ENCODE data around the gene MYO5A. TPM values are rescaled to one million over a fixed set of nuclear protein-coding genes. Genes with fewer than 3 reads are reported as not detected.

Gene MYO5A
- total and polyA plus RNA-seq, 2 donors (not counting 3 experiments of a cell fraction or from before 2014, with no cell fraction given) = 31.9 to 91.9 TPM

DNA sequence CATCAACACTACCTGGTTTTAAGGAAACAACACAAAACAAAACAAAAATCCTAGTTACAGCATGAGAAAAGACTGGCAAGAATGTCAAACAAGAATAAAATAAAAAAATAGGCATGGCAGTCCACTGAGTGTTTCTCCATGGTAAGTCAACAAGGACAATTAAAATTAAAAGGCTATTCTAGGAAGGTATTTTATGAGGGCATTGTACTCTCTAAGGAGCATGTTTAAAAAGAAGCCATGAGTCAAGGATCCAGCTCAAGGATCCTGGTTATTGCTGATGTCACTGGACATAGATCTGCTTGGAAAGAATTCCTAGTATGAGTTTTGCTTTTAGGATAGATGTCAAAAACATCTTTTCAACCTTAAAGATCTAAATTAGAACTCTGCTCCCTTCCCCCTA is 106.7 kb downstream of the MYO5A start:
- no peak overlapping the region for H3K9ac ChIP-seq (replicated peaks; ENCODE audit: extremely low read depth, insufficient read depth, low read length)
- H3K4me2 ChIP-seq (ENCODE audit: insufficient read depth, low read length) = no peak overlapping the region
- H3K4me1 ChIP-seq (ENCODE audit: control insufficient read depth, extremely low read depth, insufficient read depth, low read length) = peaks cover 37% of the 10 kb centered on the region
- H3K36me3 ChIP-seq (ENCODE audit: control insufficient read depth in 2 of 2, extremely low read depth in 1 of 2, insufficient read depth in 2 of 2, low read length in 2 of 2) = peaks cover 2 to 3% of the 10 kb centered on the region in 2 experiments
- no peak for DNase-seq (ENCODE audit: low read depth, low spot score)
- H2AFZ ChIP-seq (ENCODE audit: low read depth, low read length) = no peak overlapping the region
- no peaks in the 10 kb centered on the region for H3K27me3 ChIP-seq (ENCODE audit: control insufficient read depth in 2 of 2, insufficient read depth in 2 of 2, low read length in 2 of 2)
- dilution Hi-C loops (cut with MboI; ENCODE audit: extremely low pct_ligation_motif_present, low sequenced_read_pairs) = no loop called here
- TF ChIP-seq GATA2 (IDR thresholded peaks at IDR 0.05; ENCODE audit: insufficient read depth, insufficient read length, low read depth, low read length) = no peak
- no peak for TF ChIP-seq MYC (IDR thresholded peaks at IDR 0.05; ENCODE audit: low read depth, low read length)
- TF ChIP-seq FOS (IDR thresholded peaks at IDR 0.05; ENCODE audit: borderline replicate concordance, insufficient read depth, low read length) = no peak
- TF ChIP-seq POLR2A (IDR thresholded peaks at IDR 0.05; ENCODE audit: low read depth, low read length) = no peak
- no peak for TF ChIP-seq POLR2AphosphoS5 (IDR thresholded peaks at IDR 0.05; ENCODE audit: insufficient read depth, low read depth, low read length)
- ChIA-PET POLR2A (no interaction called here), CTCF (interaction anchor here (1.0 kb wide), 1 partner anchor 16 kb away, joined by 3 read pairs; no protein-coding TSS in a partner anchor)
- peaks cover 7% of the 10 kb centered on the region for H3K79me2 ChIP-seq (ENCODE audit: control insufficient read depth, insufficient read depth, low read length)
- H3K4me3 ChIP-seq (replicated peaks in 1 of 3; ENCODE audit: insufficient read depth in 1 of 3, low read depth in 1 of 3, low read length in 3 of 3) = no peak overlapping the region
- H3K27ac ChIP-seq (ENCODE audit: insufficient read depth, low read depth, low read length) = no peak overlapping the region
- H3K9me3 ChIP-seq (replicated peaks; ENCODE audit: control insufficient read depth, insufficient read depth, low read length) = no peaks in the 10 kb centered on the region
- no peaks in the 10 kb centered on the region for H3K9me1 ChIP-seq (replicated peaks; ENCODE audit: control insufficient read depth, extremely low read depth, insufficient read depth, low read length)
- FAIRE-seq = no peak
- H4K20me1 ChIP-seq (replicated peaks; ENCODE audit: control insufficient read depth, extremely low read depth, insufficient read depth, low read length) = no peaks in the 10 kb centered on the region
- BruUV-seq (replicated peaks) = no TSS peak
- intact Hi-C loops (cut with micrococcal nuclease) = no loop called here

DNA sequence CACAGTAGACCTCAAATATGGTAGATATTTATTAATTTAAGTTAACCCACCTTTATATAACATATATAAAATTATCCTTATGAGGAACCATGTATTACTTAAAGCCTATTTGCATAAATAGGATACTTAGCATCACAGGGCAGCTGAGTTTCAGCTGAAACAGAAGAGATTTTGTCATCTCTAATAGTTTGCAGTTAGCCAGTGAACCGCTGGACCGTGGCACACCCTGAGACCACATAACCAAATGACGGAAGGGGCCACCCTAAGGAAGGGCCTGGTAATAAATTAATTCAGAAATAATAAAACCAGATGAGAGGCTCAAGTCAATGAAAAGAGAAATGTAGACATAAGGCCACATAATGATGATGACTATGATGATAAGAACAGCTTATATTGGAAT is 107.7 kb downstream of the MYO5A start:
- BruUV-seq (replicated peaks) = no TSS peak
- Histone ChIP-seq H3K4me1 (ENCODE audit: control insufficient read depth, extremely low read depth, insufficient read depth, low read length) (peaks cover 46% of the 10 kb centered on the region), H3K4me3 (replicated peaks in 1 of 3; ENCODE audit: insufficient read depth in 1 of 3, low read depth in 1 of 3, low read length in 3 of 3) (no peak overlapping the region), H3K27ac (ENCODE audit: insufficient read depth, low read depth, low read length) (no peak overlapping the region), H4K20me1 (replicated peaks; ENCODE audit: control insufficient read depth, extremely low read depth, insufficient read depth, low read length) (no peaks in the 10 kb centered on the region), H3K9me1 (replicated peaks; ENCODE audit: control insufficient read depth, extremely low read depth, insufficient read depth, low read length) (no peaks in the 10 kb centered on the region), H2AFZ (ENCODE audit: low read depth, low read length) (no peak overlapping the region), H3K36me3 (ENCODE audit: control insufficient read depth in 2 of 2, extremely low read depth in 1 of 2, insufficient read depth in 2 of 2, low read length in 2 of 2) (peaks cover 2 to 3% of the 10 kb centered on the region in 2 experiments), H3K9ac (replicated peaks; ENCODE audit: extremely low read depth, insufficient read depth, low read length) (no peak overlapping the region), H3K79me2 (ENCODE audit: control insufficient read depth, insufficient read depth, low read length) (peaks cover 7% of the 10 kb centered on the region), H3K27me3 (ENCODE audit: control insufficient read depth in 2 of 2, insufficient read depth in 2 of 2, low read length in 2 of 2) (no peaks in the 10 kb centered on the region), H3K4me2 (ENCODE audit: insufficient read depth, low read length) (no peak overlapping the region), H3K9me3 (replicated peaks; ENCODE audit: control insufficient read depth, insufficient read depth, low read length) (no peaks in the 10 kb centered on the region)
- TF ChIP-seq FOS (IDR thresholded peaks at IDR 0.05; ENCODE audit: borderline replicate concordance, insufficient read depth, low read length) (no peak), JUN (IDR thresholded peaks at IDR 0.05; ENCODE audit: borderline replicate concordance, insufficient read depth, insufficient read length, low read depth) (no peak), GATA2 (IDR thresholded peaks at IDR 0.05; ENCODE audit: insufficient read depth, insufficient read length, low read depth, low read length) (no peak), EZH2 (IDR thresholded peaks at IDR 0.05; ENCODE audit: borderline replicate concordance, low read depth, low read length, severe bottlenecking) (no peak), MYC (IDR thresholded peaks at IDR 0.05; ENCODE audit: low read depth, low read length) (no peak), POLR2AphosphoS5 (IDR thresholded peaks at IDR 0.05; ENCODE audit: insufficient read depth, low read depth, low read length) (no peak), POLR2A (IDR thresholded peaks at IDR 0.05; ENCODE audit: low read depth, low read length) (no peak)
- TF ChIP-seq, protein P1, sequence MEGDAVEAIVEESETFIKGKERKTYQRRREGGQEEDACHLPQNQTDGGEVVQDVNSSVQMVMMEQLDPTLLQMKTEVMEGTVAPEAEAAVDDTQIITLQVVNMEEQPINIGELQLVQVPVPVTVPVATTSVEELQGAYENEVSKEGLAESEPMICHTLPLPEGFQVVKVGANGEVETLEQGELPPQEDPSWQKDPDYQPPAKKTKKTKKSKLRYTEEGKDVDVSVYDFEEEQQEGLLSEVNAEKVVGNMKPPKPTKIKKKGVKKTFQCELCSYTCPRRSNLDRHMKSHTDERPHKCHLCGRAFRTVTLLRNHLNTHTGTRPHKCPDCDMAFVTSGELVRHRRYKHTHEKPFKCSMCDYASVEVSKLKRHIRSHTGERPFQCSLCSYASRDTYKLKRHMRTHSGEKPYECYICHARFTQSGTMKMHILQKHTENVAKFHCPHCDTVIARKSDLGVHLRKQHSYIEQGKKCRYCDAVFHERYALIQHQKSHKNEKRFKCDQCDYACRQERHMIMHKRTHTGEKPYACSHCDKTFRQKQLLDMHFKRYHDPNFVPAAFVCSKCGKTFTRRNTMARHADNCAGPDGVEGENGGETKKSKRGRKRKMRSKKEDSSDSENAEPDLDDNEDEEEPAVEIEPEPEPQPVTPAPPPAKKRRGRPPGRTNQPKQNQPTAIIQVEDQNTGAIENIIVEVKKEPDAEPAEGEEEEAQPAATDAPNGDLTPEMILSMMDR (IDR thresholded peaks at IDR 0.05; ENCODE audit: extremely low read depth in 1 of 2, insufficient read depth in 1 of 2, low read depth in 1 of 2, low read length in 2 of 2) = no peak
- TF ChIP-seq, protein P2, sequence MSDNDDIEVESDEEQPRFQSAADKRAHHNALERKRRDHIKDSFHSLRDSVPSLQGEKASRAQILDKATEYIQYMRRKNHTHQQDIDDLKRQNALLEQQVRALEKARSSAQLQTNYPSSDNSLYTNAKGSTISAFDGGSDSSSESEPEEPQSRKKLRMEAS (IDR thresholded peaks at IDR 0.05; ENCODE audit: insufficient read depth, insufficient read length) = no peak
- DNase-seq (ENCODE audit: low read depth, low spot score) (no peak), FAIRE-seq (no peak)
- dilution Hi-C loops (cut with MboI; ENCODE audit: extremely low pct_ligation_motif_present, low sequenced_read_pairs) (no loop called here), intact Hi-C loops (cut with micrococcal nuclease) (no loop called here)
- ChIA-PET POLR2A (no interaction called here), CTCF (interaction anchor here (0.9 to 1.0 kb wide), 2 partner anchors 8 to 17 kb away, joined by 3 read pairs; no protein-coding TSS in a partner anchor)

All from endothelial cell of umbilical vein (primary cell).